Glutamatergic neuron (in vitro differentiated cells): ENCODE data around the gene RGS6. TPM values are rescaled to one million over a fixed set of nuclear protein-coding genes. Genes with fewer than 3 reads are reported as not detected.

Experiments used
- DNase-seq: peaks from one replicate; pipeline ENCODE4 v3.0.0; 2022
- H3K27ac Mint-ChIP-seq: one replicate; pipeline ENCODE4 v1.8.0; 2020; ENCODE audit warnings: mild to moderate bottlenecking, mixed read lengths, inconsistent platforms; ENCODE audit not compliant: unreplicated experiment
- H3K27me3 Mint-ChIP-seq: one replicate; pipeline ENCODE4 v1.8.0; 2020; ENCODE audit warnings: mild to moderate bottlenecking, moderate library complexity, mixed read lengths, inconsistent platforms; ENCODE audit not compliant: unreplicated experiment
- H3K36me3 Mint-ChIP-seq: one replicate; pipeline ENCODE4 v1.8.0; 2020; ENCODE audit warnings: mild to moderate bottlenecking, mixed read lengths, inconsistent platforms; ENCODE audit not compliant: unreplicated experiment
- H3K4me1 Mint-ChIP-seq: one replicate; pipeline ENCODE4 v1.8.0; 2020; ENCODE audit warnings: mild to moderate bottlenecking, low read depth, mixed read lengths, inconsistent platforms; ENCODE audit not compliant: unreplicated experiment
- H3K4me3 Mint-ChIP-seq: one replicate; pipeline ENCODE4 v1.8.0; 2020; ENCODE audit warnings: mild to moderate bottlenecking, mixed read lengths, inconsistent platforms; ENCODE audit not compliant: unreplicated experiment
- H3K9me3 Mint-ChIP-seq: one replicate; pipeline ENCODE4 v1.8.0; 2020; ENCODE audit warnings: mild to moderate bottlenecking, moderate library complexity, mixed read lengths, inconsistent platforms; ENCODE audit not compliant: unreplicated experiment
- total RNA-seq: library from RNA; stranded (reverse); fragmentation: NEBNext Ultra II Directional; extraction: Animal tissue kit (Norgen Biotek cat#: 25700); gene quantifications from one replicate; pipeline ENCODE4 v1.2.1, GENCODE V29; 2021; ENCODE audit not compliant: unreplicated experiment
- TF ChIP-seq, protein P1 (sequence below): fragments of 200-600 bp; sonication (generic); IDR thresholded peaks from one replicate; pipeline ENCODE4 v1.5.0; 2021; ENCODE audit not compliant: partially characterized antibody, unreplicated experiment

The RGS6 gene
- total RNA-seq, 1 donor from 2014 or later, result 1.2 TPM

DNA sequence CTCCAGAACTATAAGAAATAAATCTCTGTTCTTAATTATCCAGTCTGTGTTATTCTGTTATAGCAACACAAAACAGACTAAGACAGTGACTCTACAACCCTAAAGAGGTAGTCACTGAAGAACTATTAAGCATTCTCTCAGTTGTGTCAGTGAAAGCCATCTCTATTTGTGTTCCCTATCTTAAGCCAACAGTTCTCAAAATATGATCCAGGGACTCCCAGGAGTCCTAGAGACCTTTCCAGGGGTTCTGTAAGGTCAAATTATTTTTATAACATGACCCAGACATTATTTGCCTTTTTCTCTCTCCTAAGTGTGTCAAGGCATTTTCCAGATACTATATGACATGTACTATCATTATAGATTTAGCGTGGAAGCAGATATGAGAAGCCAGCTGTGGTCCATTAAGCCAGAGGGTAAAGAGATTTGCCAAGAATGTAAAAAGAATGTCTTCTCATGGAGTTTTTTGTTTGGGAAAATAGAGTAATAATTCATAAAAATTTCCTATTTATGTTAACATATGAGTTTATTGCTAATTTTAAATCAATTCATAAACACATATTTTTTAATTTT is 315.8 kb downstream of the RGS6 start:
- Mint-ChIP-seq H3K4me1 (no peaks in the 10 kb centered on the region), H3K27ac (no peak overlapping the region), H3K4me3 (no peak overlapping the region), H3K27me3 (peaks cover 5% of the 10 kb centered on the region), H3K36me3 (peaks cover 11% of the 10 kb centered on the region), H3K9me3 (peaks cover 4% of the 10 kb centered on the region)
- DNase-seq, result no peak
- TF ChIP-seq, protein P1, sequence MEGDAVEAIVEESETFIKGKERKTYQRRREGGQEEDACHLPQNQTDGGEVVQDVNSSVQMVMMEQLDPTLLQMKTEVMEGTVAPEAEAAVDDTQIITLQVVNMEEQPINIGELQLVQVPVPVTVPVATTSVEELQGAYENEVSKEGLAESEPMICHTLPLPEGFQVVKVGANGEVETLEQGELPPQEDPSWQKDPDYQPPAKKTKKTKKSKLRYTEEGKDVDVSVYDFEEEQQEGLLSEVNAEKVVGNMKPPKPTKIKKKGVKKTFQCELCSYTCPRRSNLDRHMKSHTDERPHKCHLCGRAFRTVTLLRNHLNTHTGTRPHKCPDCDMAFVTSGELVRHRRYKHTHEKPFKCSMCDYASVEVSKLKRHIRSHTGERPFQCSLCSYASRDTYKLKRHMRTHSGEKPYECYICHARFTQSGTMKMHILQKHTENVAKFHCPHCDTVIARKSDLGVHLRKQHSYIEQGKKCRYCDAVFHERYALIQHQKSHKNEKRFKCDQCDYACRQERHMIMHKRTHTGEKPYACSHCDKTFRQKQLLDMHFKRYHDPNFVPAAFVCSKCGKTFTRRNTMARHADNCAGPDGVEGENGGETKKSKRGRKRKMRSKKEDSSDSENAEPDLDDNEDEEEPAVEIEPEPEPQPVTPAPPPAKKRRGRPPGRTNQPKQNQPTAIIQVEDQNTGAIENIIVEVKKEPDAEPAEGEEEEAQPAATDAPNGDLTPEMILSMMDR, result no peak

DNA sequence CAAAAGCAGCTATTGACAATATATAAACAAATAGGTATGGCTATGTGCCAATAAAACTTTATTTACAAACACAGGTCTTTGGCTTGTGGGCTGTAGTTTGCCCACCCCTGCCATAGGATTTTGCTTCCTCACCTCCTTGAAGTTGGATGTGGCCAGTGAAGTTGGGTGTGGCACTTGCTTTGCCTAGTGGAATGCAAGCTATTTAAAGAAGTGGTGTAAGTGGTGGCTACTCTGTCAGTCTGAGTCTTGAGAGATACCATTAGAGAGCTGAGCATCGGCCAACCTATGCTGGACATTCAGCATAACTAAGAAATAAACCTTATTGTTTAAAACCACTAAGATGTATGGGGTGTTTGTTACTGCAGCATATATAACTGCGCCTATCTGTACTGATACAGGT is 321.3 kb downstream of the RGS6 start:
- TF ChIP-seq, protein P1, result no peak
- H3K36me3 Mint-ChIP-seq, result peaks cover 3% of the 10 kb centered on the region
- no peak for DNase-seq
- no peak overlapping the region for H3K4me3 Mint-ChIP-seq
- no peaks in the 10 kb centered on the region for H3K27me3 Mint-ChIP-seq
- peaks cover 4% of the 10 kb centered on the region for H3K9me3 Mint-ChIP-seq
- H3K27ac Mint-ChIP-seq, result no peak overlapping the region
- H3K4me1 Mint-ChIP-seq, result peaks cover 6% of the 10 kb centered on the region

DNA sequence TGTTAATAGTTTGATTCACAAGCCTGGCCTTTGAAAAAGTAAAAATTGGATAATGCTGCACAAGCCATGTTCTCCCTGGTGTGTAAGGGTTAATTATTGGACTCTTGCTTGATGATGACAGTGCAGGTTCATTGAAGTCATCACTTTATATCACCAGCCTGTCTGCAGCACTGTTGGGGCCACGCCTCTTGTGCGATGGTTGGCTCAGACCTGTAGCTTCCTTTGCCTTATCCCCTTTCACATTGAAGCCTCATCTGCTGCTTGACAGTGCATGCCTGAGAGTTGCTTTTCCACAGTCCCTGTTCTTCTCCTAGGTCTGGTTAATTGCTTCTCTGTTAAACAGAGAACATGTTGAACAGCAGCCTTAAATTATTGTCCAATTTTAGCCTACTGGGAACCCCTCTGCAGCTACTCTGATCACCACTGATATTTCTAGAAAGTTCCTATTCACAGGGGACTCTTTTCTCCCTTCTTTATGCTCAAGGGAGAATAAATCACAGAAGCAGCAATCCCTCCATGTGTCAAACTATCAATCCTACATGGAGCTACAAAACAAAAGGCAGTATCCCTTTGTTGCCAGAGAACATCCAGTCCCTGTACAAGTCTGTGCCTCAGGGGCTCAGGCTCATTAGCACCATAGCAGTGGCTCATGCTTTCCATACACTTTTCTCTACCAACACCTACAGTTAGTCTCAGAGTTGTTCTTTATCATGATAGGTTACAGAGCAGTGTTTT is 322.1 kb downstream of the RGS6 start:
- Mint-ChIP-seq H3K36me3 (peaks cover 3% of the 10 kb centered on the region), H3K27me3 (no peaks in the 10 kb centered on the region), H3K9me3 (peaks cover 4% of the 10 kb centered on the region), H3K27ac (no peak overlapping the region), H3K4me3 (no peak overlapping the region), H3K4me1 (peaks cover 6% of the 10 kb centered on the region)
- DNase-seq, result no peak
- TF ChIP-seq, protein P1, result no peak

DNA sequence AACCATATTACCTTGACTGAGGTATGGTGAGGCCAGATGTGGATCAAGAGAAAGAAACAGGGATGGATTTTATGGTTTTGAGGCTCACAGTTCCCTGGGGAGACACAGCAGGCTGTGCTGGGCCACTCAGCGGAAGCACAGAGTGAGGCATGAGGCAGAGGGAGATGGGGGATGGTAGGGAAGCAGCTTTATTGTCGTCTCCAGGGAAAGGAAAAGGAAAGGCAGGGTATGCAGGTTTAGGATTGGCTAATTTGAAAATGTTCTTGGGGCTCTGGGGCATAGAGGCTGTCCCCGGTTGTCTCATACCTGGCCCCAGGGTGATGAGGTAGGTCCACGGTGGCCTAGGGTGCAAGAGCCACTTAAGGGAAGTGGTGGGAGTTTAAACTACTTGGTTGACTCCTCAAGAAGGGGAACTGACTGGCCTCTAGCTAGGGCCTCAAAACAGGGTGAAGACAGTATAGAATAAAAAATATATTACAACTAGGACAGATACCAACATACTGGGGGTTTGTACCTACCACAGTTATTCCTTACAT is 322.8 kb downstream of the RGS6 start:
- TF ChIP-seq, protein P1, result no peak
- Mint-ChIP-seq H3K27ac (no peak overlapping the region), H3K4me3 (no peak overlapping the region), H3K27me3 (no peaks in the 10 kb centered on the region), H3K4me1 (peaks cover 6% of the 10 kb centered on the region), H3K36me3 (peaks cover 3% of the 10 kb centered on the region), H3K9me3 (peaks cover 4% of the 10 kb centered on the region)
- DNase-seq, result no peak

DNA sequence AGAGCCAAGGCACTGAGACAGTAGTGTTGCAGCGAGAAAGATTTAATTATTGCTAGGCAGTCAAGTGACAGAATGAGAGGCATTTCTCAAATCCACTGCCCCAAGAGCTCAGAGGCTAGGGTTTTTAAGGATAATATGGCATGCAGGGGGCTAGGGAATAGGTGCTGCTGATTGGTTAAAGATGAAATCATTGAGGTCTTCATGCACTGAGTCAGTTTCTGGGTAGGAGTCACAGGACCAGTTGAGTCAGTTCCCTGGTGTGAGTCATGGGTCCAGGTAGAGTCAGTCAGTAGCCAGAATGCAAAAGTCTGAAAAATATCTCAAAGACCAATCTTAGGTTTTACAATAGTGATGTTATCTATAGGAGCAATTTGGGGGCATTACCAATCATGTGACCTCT is 323.8 kb downstream of the RGS6 start:
- peaks cover 3% of the 10 kb centered on the region for H3K36me3 Mint-ChIP-seq
- H3K9me3 Mint-ChIP-seq, result peaks cover 4% of the 10 kb centered on the region
- DNase-seq, result no peak
- H3K4me3 Mint-ChIP-seq, result no peak overlapping the region
- TF ChIP-seq, protein P1, result no peak
- H3K4me1 Mint-ChIP-seq, result peaks cover 6% of the 10 kb centered on the region
- no peaks in the 10 kb centered on the region for H3K27me3 Mint-ChIP-seq
- H3K27ac Mint-ChIP-seq, result no peak overlapping the region
